Kasumi-1 (cell line): ENCODE results near the gene BBX.
"Not testable (repeated sequence)": the region's sequence is repeated elsewhere in the genome, so short reads cannot be mapped to it uniquely, and the experiment has no call there.

ENCODE experiments used
- DNase-seq, 2 experiments: peaks; one replicate each; lab custom pipeline; 2025; lab: John Stamatoyannopoulos, UW

The BBX gene

GRCh38 chr3:107687056-107687581 is 164.4 kb downstream of the BBX start:
- DNase-seq, result no peak

GRCh38 chr3:107689355-107689754 is 166.6 kb downstream of the BBX start:
- DNase-seq, result no peak

- peak; percentile 70 to 78 for DNase-seq
Observed at GRCh38 chr3:107690522-107691138, 167.9 kb downstream of the BBX start.

- DNase-seq, result not testable (repeated sequence)
Observed at GRCh38 chr3:107691984-107692383, 169.2 kb downstream of the BBX start.

GRCh38 chr3:107697348-107697747 is 174.6 kb downstream of the BBX start:
- DNase-seq, result not testable (repeated sequence)

GRCh38 chr3:107697855-107698254 is 175.1 kb downstream of the BBX start:
- not testable (repeated sequence) for DNase-seq

GRCh38 chr3:107699682-107700081 is 176.9 kb downstream of the BBX start:
- DNase-seq, result no peak

GRCh38 chr3:107701299-107701698 is 178.5 kb downstream of the BBX start:
- DNase-seq, result no peak

- no peak for DNase-seq
Observed at GRCh38 chr3:107704477-107704876, 181.7 kb downstream of the BBX start.

- no peak for DNase-seq
Observed at GRCh38 chr3:107705046-107705445, 182.3 kb downstream of the BBX start.

GRCh38 chr3:107710851-107711250 is 188.1 kb downstream of the BBX start:
- peak in 1 of 2 experiments; percentile 4 for DNase-seq

GRCh38 chr3:107716734-107717133 is 194.0 kb downstream of the BBX start:
- no peak for DNase-seq

- no peak for DNase-seq
Observed at GRCh38 chr3:107718547-107718946, 195.8 kb downstream of the BBX start.

GRCh38 chr3:107727102-107727501 is 204.3 kb downstream of the BBX start:
- DNase-seq, result no peak

GRCh38 chr3:107729686-107730085 is 206.9 kb downstream of the BBX start:
- DNase-seq, result no peak

- no peak for DNase-seq
Observed at GRCh38 chr3:107734317-107734716, 211.6 kb downstream of the BBX start.

GRCh38 chr3:107737914-107738313 is 215.2 kb downstream of the BBX start:
- no peak for DNase-seq

GRCh38 chr3:107738486-107739183 is 215.9 kb downstream of the BBX start:
- no peak for DNase-seq

- no peak for DNase-seq
Observed at GRCh38 chr3:107739227-107739626, 216.5 kb downstream of the BBX start.

GRCh38 chr3:107740992-107741896 is 218.5 kb downstream of the BBX start:
- peak; percentile 31 to 67 for DNase-seq

- DNase-seq, result no peak
Observed at GRCh38 chr3:107745354-107745753, 222.6 kb downstream of the BBX start.

- peak; percentile 25 to 53 for DNase-seq
Observed at GRCh38 chr3:107752202-107752990, 229.6 kb downstream of the BBX start.
